ENCODE data around the gene DCXR. TPM values are rescaled to one million over a fixed set of nuclear protein-coding genes. Genes with fewer than 3 reads are reported as not detected.
"Not testable (repeated sequence)": the region's sequence is repeated elsewhere in the genome, so short reads cannot be mapped to it uniquely, and the experiment has no call there.

Gene DCXR
- polyA plus RNA-seq, 1 experiment: 66.0 TPM

GRCh38 chr17:82043507-82043906 lies 6.0 kb upstream of the DCXR start:
- CTCF ChIA-PET: interaction anchor here (1.2 kb wide), 1 partner anchor 23 kb away, joined by 3 read pairs; no protein-coding TSS in a partner anchor
- DNase-seq (ENCODE audit: low read depth): no peak
- Histone ChIP-seq H3K4me3 (ENCODE audit: low read depth, low read length) (no peak overlapping the region), H3K27me3 (ENCODE audit: control insufficient read depth, insufficient read depth, low read length) (no peaks in the 10 kb centered on the region), H3K36me3 (ENCODE audit: control insufficient read depth, insufficient read depth, low read length) (peaks cover 8% of the 10 kb centered on the region)
- POLR2A ChIA-PET: no interaction called here
- no peak for TF ChIP-seq CTCF (IDR thresholded peaks at IDR 0.05; ENCODE audit: insufficient read depth, low read depth, low read length)

- Histone ChIP-seq H3K4me3 (ENCODE audit: low read depth, low read length) (no peak overlapping the region), H3K27me3 (ENCODE audit: control insufficient read depth, insufficient read depth, low read length) (no peaks in the 10 kb centered on the region), H3K36me3 (ENCODE audit: control insufficient read depth, insufficient read depth, low read length) (peaks cover 1% of the 10 kb centered on the region)
- ChIA-PET CTCF (interaction anchor here (1.2 kb wide), 1 partner anchor 22 kb away, joined by 3 read pairs; no protein-coding TSS in a partner anchor), POLR2A (no interaction called here)
- TF ChIP-seq CTCF (IDR thresholded peaks at IDR 0.05; ENCODE audit: insufficient read depth, low read depth, low read length): no peak
- no peak for DNase-seq (ENCODE audit: low read depth)
Observed at GRCh38 chr17:82042649-82043048, 5.2 kb upstream of the DCXR start.

GRCh38 chr17:82041144-82041814 lies 3.8 kb upstream of the DCXR start:
- Histone ChIP-seq H3K4me3 (ENCODE audit: low read depth, low read length) (no peak overlapping the region), H3K27me3 (ENCODE audit: control insufficient read depth, insufficient read depth, low read length) (no peaks in the 10 kb centered on the region), H3K36me3 (ENCODE audit: control insufficient read depth, insufficient read depth, low read length) (no peaks in the 10 kb centered on the region)
- CTCF ChIA-PET: interaction anchor here (1.5 kb wide), 1 partner anchor 11 kb away, joined by 6 read pairs; no protein-coding TSS in a partner anchor
- no peak for DNase-seq (ENCODE audit: low read depth)
- TF ChIP-seq CTCF (IDR thresholded peaks at IDR 0.05; ENCODE audit: insufficient read depth, low read depth, low read length): no peak
- POLR2A ChIA-PET: no interaction called here

- ChIA-PET CTCF (interaction anchor here (0.6 to 5.0 kb wide), 4 partner anchors 9 to 59 kb away, joined by 3 to 23 read pairs (median 7); no protein-coding TSS in a partner anchor), POLR2A (no interaction called here)
- TF ChIP-seq CTCF (IDR thresholded peaks at IDR 0.05; ENCODE audit: insufficient read depth, low read depth, low read length): no peak
- no peaks in the 10 kb centered on the region for H3K36me3 ChIP-seq (ENCODE audit: control insufficient read depth, insufficient read depth, low read length)
- no peaks in the 10 kb centered on the region for H3K27me3 ChIP-seq (ENCODE audit: control insufficient read depth, insufficient read depth, low read length)
- no peak for DNase-seq (ENCODE audit: low read depth)
- H3K4me3 ChIP-seq (ENCODE audit: low read depth, low read length): no peak overlapping the region
Observed at GRCh38 chr17:82039695-82040299, 2.3 kb upstream of the DCXR start.

GRCh38 chr17:82038796-82039409 lies 1.4 kb upstream of the DCXR start:
- CTCF ChIA-PET: interaction anchor here (1.6 to 5.0 kb wide), 4 partner anchors 9 to 115 kb away, joined by 8 to 23 read pairs (median 12); partner anchors contain the start of gene NOTUM
- H3K27me3 ChIP-seq (ENCODE audit: control insufficient read depth, insufficient read depth, low read length); DNase-seq (ENCODE audit: low read depth); H3K4me3 ChIP-seq (ENCODE audit: low read depth, low read length); POLR2A ChIA-PET; H3K36me3 ChIP-seq (ENCODE audit: control insufficient read depth, insufficient read depth, low read length): not testable (repeated sequence)

Data from BJ (cell line).